Smooth muscle cell (in vitro differentiated cells): ENCODE results near the gene EXOC3. TPM values are rescaled to one million over a fixed set of nuclear protein-coding genes. Genes with fewer than 3 reads are reported as not detected.

Source experiments
- DNase-seq: peaks from one replicate; lab custom pipeline; 2025; ENCODE audit not compliant: unreplicated experiment; lab: John Stamatoyannopoulos, UW
- H2AFZ ChIP-seq: fragments of 200-600 bp; sonication (generic); 2 replicates; pipeline ENCODE4 v1.6.0; 2016; ENCODE audit warnings: antibody characterized with exemption, low read depth, mild to moderate bottlenecking
- H3F3A ChIP-seq: fragments of 200-600 bp; sonication (generic); 2 replicates; pipeline ENCODE4 v1.6.0; 2017; ENCODE audit warnings: antibody characterized with exemption, low read depth
- H3K27ac ChIP-seq: fragments of 200-600 bp; sonication (generic); 2 replicates; pipeline ENCODE4 v1.5.1; 2016; ENCODE audit warnings: low read depth, mild to moderate bottlenecking
- H3K27me3 ChIP-seq: fragments of 200-600 bp; sonication (generic); 2 replicates; pipeline ENCODE4 v1.6.1; 2016; ENCODE audit warnings: low read depth, mild to moderate bottlenecking
- H3K36me3 ChIP-seq: fragments of 200-600 bp; sonication (generic); 2 replicates; pipeline ENCODE4 v1.5.1; 2016; ENCODE audit warnings: low read depth
- H3K4me1 ChIP-seq: fragments of 200-600 bp; sonication (generic); 2 replicates; pipeline ENCODE4 v1.5.1; 2016; ENCODE audit warnings: low read depth
- H3K4me2 ChIP-seq: fragments of 200-600 bp; sonication (generic); 2 replicates; pipeline ENCODE4 v1.6.0; 2016; ENCODE audit warnings: mild to moderate bottlenecking
- H3K4me3 ChIP-seq: fragments of 200-600 bp; sonication (generic); 2 replicates; pipeline ENCODE4 v1.5.1; 2016; ENCODE audit warnings: mild to moderate bottlenecking
- H3K79me2 ChIP-seq: fragments of 200-600 bp; sonication (generic); 2 replicates; pipeline ENCODE4 v1.6.0; 2016; ENCODE audit warnings: low read depth, mild to moderate bottlenecking
- H3K9ac ChIP-seq: fragments of 200-600 bp; sonication (generic); 2 replicates; pipeline ENCODE4 v1.6.0; 2016; ENCODE audit warnings: low read depth
- H3K9me3 ChIP-seq: fragments of 200-600 bp; sonication (generic); replicated peaks from 2 replicates; pipeline ENCODE4 v1.5.1; 2016; ENCODE audit warnings: low read depth
- H4K20me1 ChIP-seq: fragments of 200-600 bp; sonication (generic); 2 replicates; pipeline ENCODE4 v1.6.0; 2016; ENCODE audit warnings: low read depth
- CTCF ChIP-seq: fragments of 200-600 bp; sonication (generic); IDR thresholded peaks from 2 replicates; pipeline ENCODE4 v1.5.1; 2017; ENCODE audit warnings: borderline replicate concordance, mild to moderate bottlenecking, antibody characterized with exemption; ENCODE audit not compliant: insufficient read depth, poor library complexity, severe bottlenecking
- WGBS: methylation state at CpG from one replicate; pipeline ENCODE4 v1.1.7; 2016; ENCODE audit warnings: low lambda C conversion rate; 5-methylcytosine and 5-hydroxymethylcytosine counted together
- polyA plus RNA-seq: library from polyadenylated mRNA; unstranded; fragments of >200 nt; fragmentation: Nextera tagmentation; extraction: Ambion mirVana; gene quantifications from 2 replicates; pipeline ENCODE4 v1.2.1, GENCODE V29; 2016
- total RNA-seq: library from RNA; depleted of rRNA; stranded (reverse); fragments of >200 nt; gene quantifications from 2 replicates; pipeline ENCODE4 v1.2.3, GENCODE V29; 2014

The EXOC3 gene
- total and polyA plus RNA-seq, 2 experiments from 2014 or later, result 23.6 to 30.5 TPM

GRCh38 chr5:451587-452458, 8.8 kb downstream of the EXOC3 start:
- no peak for DNase-seq
- Histone ChIP-seq H3K4me2 (no peak overlapping the region), H2AFZ (no peak overlapping the region), H3K27me3 (no peaks in the 10 kb centered on the region), H3K4me3 (no peak overlapping the region), H3K4me1 (no peaks in the 10 kb centered on the region), H3K9me3 (no peaks in the 10 kb centered on the region), H3K27ac (no peak overlapping the region), H3K9ac (no peak overlapping the region), H3K79me2 (peaks cover 40% of the 10 kb centered on the region), H3K36me3 (peaks cover 23% of the 10 kb centered on the region), H4K20me1 (peaks cover 26% of the 10 kb centered on the region), H3F3A (no peaks in the 10 kb centered on the region)
- 88% methylated on average over 5 of the region's 5 CpGs for WGBS
- TF ChIP-seq CTCF, result no peak

- no peaks in the 10 kb centered on the region for H3K27me3 ChIP-seq
- H3K4me2 ChIP-seq, result no peak overlapping the region
- H3K9me3 ChIP-seq, result no peaks in the 10 kb centered on the region
- H3K4me1 ChIP-seq, result no peaks in the 10 kb centered on the region
- TF ChIP-seq CTCF, result no peak
- H3K36me3 ChIP-seq, result peaks cover 23% of the 10 kb centered on the region
- H3K4me3 ChIP-seq, result no peak overlapping the region
- no peak overlapping the region for H3K9ac ChIP-seq
- H3K27ac ChIP-seq, result no peak overlapping the region
- peaks cover 45% of the 10 kb centered on the region for H3K79me2 ChIP-seq
- 86% methylated on average over 17 of the region's 17 CpGs for WGBS
- H4K20me1 ChIP-seq, result peaks cover 39% of the 10 kb centered on the region
- no peak overlapping the region for H2AFZ ChIP-seq
- no peaks in the 10 kb centered on the region for H3F3A ChIP-seq
- DNase-seq, result no peak
Observed at GRCh38 chr5:452978-453710, 10.2 kb downstream of the EXOC3 start.

- WGBS, result 93% methylated on average over 16 of the region's 16 CpGs
- peaks cover 46% of the 10 kb centered on the region for H4K20me1 ChIP-seq
- DNase-seq, result no peak
- no peak overlapping the region for H3K4me3 ChIP-seq
- no peak for TF ChIP-seq CTCF
- H3K9ac ChIP-seq, result no peak overlapping the region
- H3K79me2 ChIP-seq, result peaks cover 45% of the 10 kb centered on the region
- no peaks in the 10 kb centered on the region for H3K4me1 ChIP-seq
- H3K9me3 ChIP-seq, result no peaks in the 10 kb centered on the region
- no peaks in the 10 kb centered on the region for H3K27me3 ChIP-seq
- no peak overlapping the region for H3K27ac ChIP-seq
- H3K4me2 ChIP-seq, result no peak overlapping the region
- no peaks in the 10 kb centered on the region for H3F3A ChIP-seq
- peaks cover 22% of the 10 kb centered on the region for H3K36me3 ChIP-seq
- no peak overlapping the region for H2AFZ ChIP-seq
Observed at GRCh38 chr5:453725-454481, 10.9 kb downstream of the EXOC3 start.
